ENCODE data around the gene SLC40A1. TPM values are rescaled to one million over a fixed set of nuclear protein-coding genes. Genes with fewer than 3 reads are reported as not detected.

Gene SLC40A1
- total and polyA plus RNA-seq, 2 donors (not counting 3 experiments of a cell fraction or from before 2014, with no cell fraction given), result 8.5 to 15.1 TPM

- intact Hi-C loops (cut with micrococcal nuclease), result no loop called here
- H3K4me3 ChIP-seq (replicated peaks in 1 of 3; ENCODE audit: insufficient read depth in 1 of 3, low read depth in 1 of 3, low read length in 3 of 3), result no peak overlapping the region
- peaks cover 17% of the 10 kb centered on the region for H3K4me1 ChIP-seq (ENCODE audit: control insufficient read depth, extremely low read depth, insufficient read depth, low read length)
- no peaks in the 10 kb centered on the region for H3K9me1 ChIP-seq (replicated peaks; ENCODE audit: control insufficient read depth, extremely low read depth, insufficient read depth, low read length)
- dilution Hi-C loops (cut with MboI; ENCODE audit: extremely low pct_ligation_motif_present, low sequenced_read_pairs), result no loop called here
- no peak overlapping the region for H3K9ac ChIP-seq (replicated peaks; ENCODE audit: extremely low read depth, insufficient read depth, low read length)
- FAIRE-seq, result no peak
- H3K79me2 ChIP-seq (ENCODE audit: control insufficient read depth, insufficient read depth, low read length), result no peaks in the 10 kb centered on the region
- H2AFZ ChIP-seq (ENCODE audit: low read depth, low read length), result no peak overlapping the region
- H3K27ac ChIP-seq (ENCODE audit: insufficient read depth, low read depth, low read length), result no peak overlapping the region
- H3K4me2 ChIP-seq (ENCODE audit: insufficient read depth, low read length), result no peak overlapping the region
- H3K9me3 ChIP-seq (replicated peaks; ENCODE audit: control insufficient read depth, insufficient read depth, low read length), result no peaks in the 10 kb centered on the region
- H3K36me3 ChIP-seq (ENCODE audit: control insufficient read depth in 2 of 2, extremely low read depth in 1 of 2, insufficient read depth in 2 of 2, low read length in 2 of 2), result no peaks in the 10 kb centered on the region
- no peaks in the 10 kb centered on the region for H3K27me3 ChIP-seq (ENCODE audit: control insufficient read depth in 2 of 2, insufficient read depth in 2 of 2, low read length in 2 of 2)
- BruUV-seq (replicated peaks), result no TSS peak
- ChIA-PET POLR2A (no interaction called here), CTCF (no interaction called here)
- no peak for DNase-seq (ENCODE audit: low read depth, low spot score)
- H4K20me1 ChIP-seq (replicated peaks; ENCODE audit: control insufficient read depth, extremely low read depth, insufficient read depth, low read length), result no peaks in the 10 kb centered on the region
- TF ChIP-seq GATA2 (IDR thresholded peaks at IDR 0.05; ENCODE audit: insufficient read depth, insufficient read length, low read depth, low read length) (no peak), POLR2A (IDR thresholded peaks at IDR 0.05; ENCODE audit: low read depth, low read length) (no peak), MAX (IDR thresholded peaks at IDR 0.05; ENCODE audit: insufficient read depth, insufficient read length) (no peak), JUN (IDR thresholded peaks at IDR 0.05; ENCODE audit: borderline replicate concordance, insufficient read depth, insufficient read length, low read depth) (no peak), MYC (IDR thresholded peaks at IDR 0.05; ENCODE audit: low read depth, low read length) (no peak), POLR2AphosphoS5 (IDR thresholded peaks at IDR 0.05; ENCODE audit: insufficient read depth, low read depth, low read length) (no peak), EZH2 (IDR thresholded peaks at IDR 0.05; ENCODE audit: borderline replicate concordance, low read depth, low read length, severe bottlenecking) (no peak), FOS (IDR thresholded peaks at IDR 0.05; ENCODE audit: borderline replicate concordance, insufficient read depth, low read length) (no peak), CTCF (IDR thresholded peaks at IDR 0.05; ENCODE audit: extremely low read depth in 1 of 2, insufficient read depth in 1 of 2, low read depth in 1 of 2, low read length in 2 of 2) (no peak)
These were observed 30.1 kb upstream of the SLC40A1 start for GRCh38 chr2:189610700-189611099.
